ENCODE measurements around the gene RFXAP. TPM values are rescaled to one million over a fixed set of nuclear protein-coding genes. Genes with fewer than 3 reads are reported as not detected.
"Not testable (repeated sequence)": the region's sequence is repeated elsewhere in the genome, so short reads cannot be mapped to it uniquely, and the experiment has no call there.

The RFXAP gene
- total RNA-seq (2014; rRNA removed; shearing (Covaris generic)): 0.30 and 0.74 TPM in 2 replicates

DNA sequence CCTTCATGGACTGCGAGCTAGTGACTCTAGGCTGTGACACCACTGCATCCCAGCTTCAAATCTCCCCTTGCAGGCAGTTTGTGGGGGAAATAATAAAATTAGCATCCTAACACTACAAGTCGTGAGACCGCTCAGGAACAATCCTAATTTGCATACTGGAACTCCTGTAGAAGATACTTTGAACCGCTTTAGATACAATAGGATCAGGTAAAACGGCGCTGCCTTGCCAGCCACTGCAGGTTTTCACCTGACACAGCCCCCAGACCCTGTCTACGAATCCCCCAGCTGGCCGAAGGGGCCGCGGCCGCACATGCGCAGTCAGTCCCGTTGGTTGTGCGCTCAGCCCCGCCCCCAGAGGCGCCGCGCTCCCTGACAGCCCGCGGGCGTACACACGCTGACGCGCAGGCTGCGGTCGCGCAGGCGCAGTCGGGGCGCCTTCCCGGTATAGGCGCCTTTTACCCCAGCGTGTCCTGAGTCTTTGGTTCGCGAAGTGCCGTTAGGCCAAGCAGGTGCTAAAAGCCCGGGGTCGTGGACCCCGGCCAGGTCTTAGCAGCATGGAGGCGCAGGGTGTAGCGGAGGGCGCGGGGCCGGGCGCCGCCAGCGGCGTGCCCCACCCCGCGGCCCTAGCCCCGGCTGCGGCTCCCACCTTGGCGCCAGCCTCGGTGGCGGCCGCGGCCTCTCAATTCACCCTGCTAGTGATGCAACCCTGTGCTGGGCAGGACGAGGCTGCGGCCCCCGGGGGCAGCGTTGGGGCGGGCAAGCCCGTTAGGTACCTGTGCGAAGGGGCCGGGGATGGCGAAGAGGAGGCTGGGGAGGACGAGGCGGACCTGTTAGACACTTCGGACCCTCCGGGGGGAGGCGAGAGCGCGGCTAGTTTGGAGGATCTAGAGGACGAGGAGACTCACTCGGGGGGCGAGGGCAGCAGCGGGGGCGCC is at the start of gene RFXAP:
Gene RFXAP, plus strand, starts transcription at position 419 of the 935 bp plus-strand sequence. Its CDS starts 136 bp downstream, at position 555.
- DNase-seq (ENCODE audit: low read depth): peak; percentile 89

DNA sequence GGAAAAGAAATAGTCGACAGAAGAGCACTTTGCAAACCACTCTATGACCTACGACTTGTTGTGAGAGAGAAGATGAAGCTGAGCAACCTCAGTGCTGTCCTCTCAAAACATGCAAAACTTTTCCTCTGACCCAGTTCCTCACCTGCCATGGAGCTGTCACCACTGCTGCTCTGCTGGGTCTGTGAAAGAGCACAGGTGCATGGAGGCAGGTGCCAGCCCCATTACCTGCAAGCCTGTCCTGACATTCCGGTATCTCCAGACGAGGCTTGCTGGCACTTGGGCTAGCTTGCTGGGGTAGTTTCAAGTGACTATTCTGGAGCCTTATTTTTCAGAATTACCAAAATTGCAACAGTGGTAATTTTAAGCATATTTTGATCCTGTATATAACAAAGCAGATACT is 49.5 kb upstream of the RFXAP start:
- DNase-seq (ENCODE audit: low read depth): no peak

- DNase-seq (ENCODE audit: low read depth): no peak
Observed at GRCh38 chr13:36770741-36771140, 48.3 kb upstream of the RFXAP start.

- no peak for DNase-seq (ENCODE audit: low read depth)
Observed at GRCh38 chr13:36772853-36773252, 46.2 kb upstream of the RFXAP start.

- no peak for DNase-seq (ENCODE audit: low read depth)
Observed at GRCh38 chr13:36774931-36775330, 44.1 kb upstream of the RFXAP start.

DNA sequence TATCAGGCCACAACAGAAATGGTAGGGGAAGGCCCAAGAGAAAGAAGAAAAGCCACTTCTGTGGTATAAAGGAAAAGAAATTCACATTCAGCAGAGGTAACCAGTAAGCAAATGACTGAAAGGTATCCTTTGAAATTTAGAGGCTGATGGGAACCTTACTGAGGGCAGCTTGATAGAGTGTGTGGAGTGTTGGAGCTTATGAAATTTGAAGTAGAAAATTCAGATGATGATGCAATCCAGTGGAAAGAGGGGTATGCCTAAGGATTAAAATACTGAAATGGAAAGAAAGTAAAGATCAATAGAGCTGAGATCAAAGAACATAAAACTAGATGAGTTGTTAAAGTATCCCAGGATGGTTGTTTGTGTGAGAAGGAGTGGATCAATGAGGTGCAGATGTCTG is 42.8 kb upstream of the RFXAP start:
- DNase-seq (ENCODE audit: low read depth): no peak

- peak; percentile 10 for DNase-seq (ENCODE audit: low read depth)
Observed at GRCh38 chr13:36778083-36778671, 40.8 kb upstream of the RFXAP start.

GRCh38 chr13:36783890-36784289 is 35.1 kb upstream of the RFXAP start:
- no peak for DNase-seq (ENCODE audit: low read depth)

GRCh38 chr13:36786175-36786574 is 32.8 kb upstream of the RFXAP start:
- DNase-seq (ENCODE audit: low read depth): not testable (repeated sequence)

GRCh38 chr13:36787181-36787580 is 31.8 kb upstream of the RFXAP start:
- DNase-seq (ENCODE audit: low read depth): no peak

- DNase-seq (ENCODE audit: low read depth): no peak
Observed at GRCh38 chr13:36788276-36788675, 30.7 kb upstream of the RFXAP start.

DNA sequence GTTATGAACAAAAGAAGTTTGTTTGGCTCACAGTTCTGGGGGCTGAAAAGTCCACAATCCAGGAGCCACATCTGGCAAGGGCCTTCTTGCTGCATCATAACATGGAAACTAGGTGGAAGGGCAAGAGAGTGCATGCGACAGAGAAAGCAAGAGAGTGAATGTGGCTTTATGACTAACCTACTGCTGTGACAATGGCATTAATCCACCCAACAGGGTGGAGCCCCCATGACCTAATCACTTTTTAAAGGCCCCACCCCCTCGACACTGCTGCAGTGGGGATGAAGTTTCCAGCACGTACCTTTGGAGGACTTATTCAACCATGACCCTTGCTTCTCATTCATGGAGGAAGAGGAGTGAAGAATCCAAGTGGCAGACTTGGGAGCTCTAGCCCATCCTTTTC is 30.0 kb upstream of the RFXAP start:
- peak; percentile 17 for DNase-seq (ENCODE audit: low read depth)

- DNase-seq (ENCODE audit: low read depth): no peak
Observed at GRCh38 chr13:36789730-36790129, 29.3 kb upstream of the RFXAP start.

- DNase-seq (ENCODE audit: low read depth): no peak
Observed at GRCh38 chr13:36794706-36795105, 24.3 kb upstream of the RFXAP start.

GRCh38 chr13:36795463-36795862 is 23.6 kb upstream of the RFXAP start:
- no peak for DNase-seq (ENCODE audit: low read depth)

DNA sequence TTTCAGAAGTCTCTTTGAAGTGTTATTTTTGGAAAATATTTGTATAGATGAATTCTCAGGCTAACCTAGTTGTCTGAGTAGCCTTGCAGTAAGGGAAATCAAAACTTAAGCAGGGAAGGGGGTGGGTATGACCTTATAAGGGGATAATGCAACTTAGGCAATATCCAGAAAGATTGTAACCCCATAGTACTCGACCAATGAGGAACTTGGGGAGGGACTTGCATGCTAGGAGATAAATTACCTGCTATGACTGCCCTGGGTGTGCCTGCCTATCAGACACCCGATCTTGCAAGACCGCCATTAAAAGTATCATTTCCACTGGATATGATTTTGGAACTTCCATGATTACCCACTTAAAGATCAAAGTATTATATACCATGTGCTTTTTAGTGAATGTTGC is 23.0 kb upstream of the RFXAP start:
- no peak for DNase-seq (ENCODE audit: low read depth)

- DNase-seq (ENCODE audit: low read depth): no peak
Observed at GRCh38 chr13:36801035-36801434, 18.0 kb upstream of the RFXAP start.

- DNase-seq (ENCODE audit: low read depth): no peak
Observed at GRCh38 chr13:36804588-36804987, 14.4 kb upstream of the RFXAP start.

- no peak for DNase-seq (ENCODE audit: low read depth)
Observed at GRCh38 chr13:36806102-36806501, 12.9 kb upstream of the RFXAP start.

DNA sequence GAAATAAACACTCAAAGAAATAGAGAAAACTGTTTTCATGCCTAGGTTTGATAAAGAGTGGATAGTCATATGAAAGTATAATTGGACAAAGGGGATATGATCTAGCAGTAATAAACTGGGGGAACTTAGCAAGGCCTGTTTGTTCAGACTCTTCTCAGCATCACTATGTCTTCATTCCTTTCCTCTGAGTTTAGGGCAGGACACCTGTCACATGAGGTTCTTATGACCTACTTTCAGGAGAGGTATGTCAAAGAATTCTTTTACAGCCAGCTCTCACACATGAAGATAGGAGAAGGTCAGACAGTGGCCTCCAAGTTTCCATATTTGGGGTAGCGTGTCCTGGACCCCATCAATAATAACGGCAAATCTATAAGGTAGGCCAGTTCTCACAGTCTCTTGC is 11.4 kb upstream of the RFXAP start:
- DNase-seq (ENCODE audit: low read depth): no peak

DNA sequence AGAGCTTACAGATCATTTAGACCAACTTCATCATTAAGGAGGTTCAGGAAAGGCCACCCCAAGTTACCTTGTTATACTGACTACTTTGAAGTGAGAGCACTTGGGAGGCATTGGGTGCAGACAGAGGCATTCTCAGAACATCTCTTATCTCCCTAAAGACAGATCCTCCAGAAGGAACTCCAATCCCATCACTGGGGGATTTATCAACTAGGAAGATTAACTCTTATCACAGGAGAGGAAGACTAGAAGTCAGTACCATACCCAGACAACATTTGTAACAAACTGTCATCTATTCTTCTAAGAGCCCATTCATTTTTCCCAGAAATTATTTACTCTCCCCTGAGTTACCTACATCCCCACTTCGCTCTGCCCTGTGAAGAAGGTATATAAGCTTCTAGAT is 5.8 kb upstream of the RFXAP start:
- no peak for DNase-seq (ENCODE audit: low read depth)

GRCh38 chr13:36814465-36814864 is 4.6 kb upstream of the RFXAP start:
- DNase-seq (ENCODE audit: low read depth): peak; percentile 9

DNA sequence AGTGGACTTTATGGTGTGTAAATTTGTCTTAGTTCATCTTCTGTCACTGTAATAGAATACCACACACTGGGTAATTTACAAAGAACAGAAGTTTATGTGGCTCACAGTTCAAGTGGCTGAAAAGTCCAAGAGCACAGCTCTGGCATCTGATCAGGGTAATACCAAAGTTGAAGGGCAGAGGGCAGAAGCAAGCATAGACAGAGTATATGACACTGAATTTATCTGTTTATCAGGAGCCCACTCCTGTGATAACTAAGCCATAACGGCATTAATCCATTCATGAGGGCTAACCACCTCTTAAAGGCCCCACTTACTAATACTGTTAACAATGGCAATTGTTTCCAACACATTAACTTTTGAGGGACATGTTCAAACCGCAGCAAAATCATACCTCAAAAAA is 4.0 kb upstream of the RFXAP start:
- DNase-seq (ENCODE audit: low read depth): peak; percentile 4
